ENCODE data around the gene CADPS2.

DNA sequence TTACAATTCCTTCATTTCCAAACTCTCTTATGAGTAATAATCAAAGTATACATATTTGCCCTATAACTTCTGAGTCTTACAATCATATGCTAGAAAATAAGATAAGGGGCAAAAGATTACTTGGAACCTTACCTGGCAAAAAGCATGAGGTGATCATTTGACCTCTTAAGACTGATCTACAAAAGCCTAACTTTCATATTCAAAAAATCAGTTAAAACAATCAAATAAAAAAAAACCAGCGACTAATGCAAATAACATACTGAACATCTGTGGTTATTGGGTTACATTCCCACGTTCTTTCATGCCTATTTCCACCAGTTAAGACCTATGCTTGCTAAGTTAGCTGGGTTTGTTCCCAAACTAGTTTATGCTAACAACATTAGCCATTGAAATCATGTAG, 375.0 kb downstream of the CADPS2 start:
- TF ChIP-seq, protein P1, sequence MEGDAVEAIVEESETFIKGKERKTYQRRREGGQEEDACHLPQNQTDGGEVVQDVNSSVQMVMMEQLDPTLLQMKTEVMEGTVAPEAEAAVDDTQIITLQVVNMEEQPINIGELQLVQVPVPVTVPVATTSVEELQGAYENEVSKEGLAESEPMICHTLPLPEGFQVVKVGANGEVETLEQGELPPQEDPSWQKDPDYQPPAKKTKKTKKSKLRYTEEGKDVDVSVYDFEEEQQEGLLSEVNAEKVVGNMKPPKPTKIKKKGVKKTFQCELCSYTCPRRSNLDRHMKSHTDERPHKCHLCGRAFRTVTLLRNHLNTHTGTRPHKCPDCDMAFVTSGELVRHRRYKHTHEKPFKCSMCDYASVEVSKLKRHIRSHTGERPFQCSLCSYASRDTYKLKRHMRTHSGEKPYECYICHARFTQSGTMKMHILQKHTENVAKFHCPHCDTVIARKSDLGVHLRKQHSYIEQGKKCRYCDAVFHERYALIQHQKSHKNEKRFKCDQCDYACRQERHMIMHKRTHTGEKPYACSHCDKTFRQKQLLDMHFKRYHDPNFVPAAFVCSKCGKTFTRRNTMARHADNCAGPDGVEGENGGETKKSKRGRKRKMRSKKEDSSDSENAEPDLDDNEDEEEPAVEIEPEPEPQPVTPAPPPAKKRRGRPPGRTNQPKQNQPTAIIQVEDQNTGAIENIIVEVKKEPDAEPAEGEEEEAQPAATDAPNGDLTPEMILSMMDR (conservative IDR thresholded peaks at IDR 0.05; ENCODE audit: low read depth, low read length) = no peak
- TF ChIP-seq POLR2A (IDR thresholded peaks at IDR 0.05; ENCODE audit: low read depth, low read length) = no peak
- no peak for TF ChIP-seq RFX5 (IDR thresholded peaks at IDR 0.05; ENCODE audit: low read depth, low read length)
- TF ChIP-seq, protein P2, sequence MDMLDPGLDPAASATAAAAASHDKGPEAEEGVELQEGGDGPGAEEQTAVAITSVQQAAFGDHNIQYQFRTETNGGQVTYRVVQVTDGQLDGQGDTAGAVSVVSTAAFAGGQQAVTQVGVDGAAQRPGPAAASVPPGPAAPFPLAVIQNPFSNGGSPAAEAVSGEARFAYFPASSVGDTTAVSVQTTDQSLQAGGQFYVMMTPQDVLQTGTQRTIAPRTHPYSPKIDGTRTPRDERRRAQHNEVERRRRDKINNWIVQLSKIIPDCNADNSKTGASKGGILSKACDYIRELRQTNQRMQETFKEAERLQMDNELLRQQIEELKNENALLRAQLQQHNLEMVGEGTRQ (IDR thresholded peaks at IDR 0.05; ENCODE audit: low read depth, low read length) = no peak
- no peak for TF ChIP-seq MXI1 (IDR thresholded peaks at IDR 0.05; ENCODE audit: borderline replicate concordance, low read depth, low read length)
- no peak for TF ChIP-seq MAZ (IDR thresholded peaks at IDR 0.05; ENCODE audit: borderline replicate concordance, low read depth, low read length)
- no peak for TF ChIP-seq MAFK (IDR thresholded peaks at IDR 0.05; ENCODE audit: low read depth, low read length)
- no peak for TF ChIP-seq RAD21 (IDR thresholded peaks at IDR 0.05; ENCODE audit: low read length)
- no peak for TF ChIP-seq BHLHE40 (IDR thresholded peaks at IDR 0.05; ENCODE audit: low read depth, low read length)
- TF ChIP-seq SMC3 (IDR thresholded peaks at IDR 0.05; ENCODE audit: low read depth, low read length) = no peak
- TF ChIP-seq FOS (IDR thresholded peaks at IDR 0.05; ENCODE audit: low read depth, low read length) = no peak
- TF ChIP-seq CEBPB (IDR thresholded peaks at IDR 0.05; ENCODE audit: low read depth, low read length) = no peak
